HG03025 (cell line): ENCODE data around the gene FAM156B.
"Not testable (repeated sequence)": the region's sequence is repeated elsewhere in the genome, so short reads cannot be mapped to it uniquely, and the experiment has no call there.

Experiments used
- ATAC-seq: cut with Tn5 transposase; IDR thresholded peaks from one replicate; pipeline ENCODE4 v1.9.1; 2021; ENCODE audit warnings: mild to moderate bottlenecking, moderate library complexity; ENCODE audit not compliant: unreplicated experiment, low FRiP score

FAM156B gene

GRCh38 chrX:52914704-52915103 is 17.6 kb downstream of the FAM156B start:
- not testable (repeated sequence) for ATAC-seq

DNA sequence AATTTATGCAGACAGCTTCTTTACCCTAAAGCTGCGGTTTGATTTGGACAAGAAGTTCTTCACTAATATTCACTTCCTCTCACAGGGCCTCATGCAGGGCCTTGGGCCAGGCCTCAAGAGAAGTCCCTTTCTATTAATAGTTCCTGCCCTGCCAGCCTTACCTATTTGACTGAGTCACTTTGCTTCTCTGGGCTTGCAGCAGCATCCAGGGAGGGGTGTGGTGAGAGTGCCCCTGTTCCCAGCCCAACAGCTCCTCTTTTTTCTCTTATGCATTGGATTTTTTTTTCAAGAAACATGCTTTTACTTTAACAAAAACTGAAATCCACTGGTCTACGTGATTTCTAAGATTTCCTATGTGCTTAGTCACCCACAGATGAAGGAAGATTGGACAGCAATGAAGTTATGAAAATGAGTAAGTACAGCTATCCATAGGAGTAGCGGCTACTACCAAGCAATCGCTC is 26.7 kb downstream of the FAM156B start:
- no peak for ATAC-seq

GRCh38 chrX:52930214-52930613 is 33.1 kb downstream of the FAM156B start:
- ATAC-seq: not testable (repeated sequence)

DNA sequence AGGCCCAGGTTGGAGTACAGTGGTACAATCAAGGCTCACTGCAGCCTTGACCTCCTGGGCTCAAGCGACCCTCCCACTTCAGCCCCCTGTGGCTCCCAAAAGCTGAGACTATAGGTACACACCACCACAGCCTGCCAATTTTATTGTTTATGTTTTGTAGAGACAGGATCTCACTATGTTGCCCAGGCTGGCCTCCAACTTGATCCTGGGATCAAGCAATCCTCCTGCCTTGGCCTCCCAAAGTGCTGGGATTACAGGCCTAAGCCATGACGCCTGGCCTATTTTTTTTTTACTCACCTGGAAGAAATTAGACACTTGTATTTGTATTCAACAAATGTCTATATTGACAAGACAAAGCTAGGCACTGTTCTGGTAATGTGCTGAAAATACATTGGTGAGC is 36.1 kb downstream of the FAM156B start:
- ATAC-seq: no peak

DNA sequence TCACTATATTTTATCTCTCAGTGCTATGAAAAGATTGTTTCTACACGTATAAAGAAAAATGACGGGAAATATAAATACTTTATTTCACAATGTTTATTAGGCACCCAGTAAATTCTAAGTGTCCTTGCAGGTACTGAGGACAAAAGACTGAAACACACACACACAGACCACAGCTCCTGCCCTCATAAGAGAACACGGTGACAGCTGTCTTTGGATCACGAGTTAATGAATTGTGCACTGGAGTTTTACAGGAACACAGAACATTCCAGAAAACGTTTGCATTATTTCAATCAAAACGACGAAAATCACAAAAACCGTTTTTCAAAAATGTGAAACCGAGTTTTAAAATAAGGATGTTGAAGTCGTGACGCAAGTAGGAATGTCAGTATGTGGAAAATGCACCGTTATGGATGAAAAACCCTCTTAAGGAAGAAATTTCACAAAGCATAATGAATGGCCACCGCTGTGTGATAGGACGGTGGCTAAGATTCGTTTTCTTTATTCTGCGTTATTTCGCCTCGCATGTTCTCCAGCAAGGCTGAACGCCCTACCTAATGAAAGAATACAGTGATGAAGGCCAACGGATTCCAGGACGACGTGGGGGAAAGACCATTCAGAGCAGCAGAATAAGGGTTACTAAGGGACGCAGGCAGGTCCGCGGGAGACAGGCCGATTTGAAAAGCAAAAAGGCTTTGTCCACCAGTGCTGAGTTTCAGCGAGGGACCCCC is 37.0 kb downstream of the FAM156B start:
- ATAC-seq: no peak

DNA sequence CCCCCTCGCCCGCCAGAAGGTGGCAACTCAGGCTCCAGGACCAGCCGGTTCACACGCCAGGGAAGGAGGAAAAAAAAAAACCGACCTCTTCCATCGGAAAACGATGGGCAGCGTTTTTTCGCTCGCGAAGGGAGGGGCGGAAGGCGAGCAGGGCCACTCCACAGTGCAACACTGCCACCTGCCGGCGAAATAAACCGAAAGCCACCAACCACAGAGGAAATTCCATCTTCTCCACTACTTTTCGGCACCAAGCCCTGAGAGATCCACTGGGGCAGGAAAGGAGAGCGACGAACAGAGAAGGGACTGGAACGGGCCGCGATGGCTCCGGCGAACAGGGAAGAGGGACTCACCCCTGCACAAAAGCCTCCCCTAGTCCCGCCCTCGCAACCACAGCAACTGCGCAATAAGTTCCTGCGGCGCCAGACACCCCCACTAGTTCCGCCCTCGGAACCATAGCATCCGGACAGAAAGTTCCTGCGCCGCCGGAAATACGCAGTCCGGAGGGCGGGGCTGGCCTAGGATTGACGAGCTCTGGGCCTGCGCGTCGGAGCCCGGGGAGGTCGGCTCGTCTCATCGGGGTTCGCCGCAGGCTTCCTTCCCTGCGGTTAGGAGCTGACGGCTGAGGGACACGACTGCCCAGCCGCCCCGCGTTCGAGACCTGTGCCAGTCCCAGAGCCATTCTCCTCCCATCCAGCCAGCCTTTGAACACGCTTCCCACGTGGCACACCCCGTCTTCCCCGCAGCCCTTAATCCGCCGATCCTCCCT is 37.8 kb downstream of the FAM156B start:
- peak; percentile 96 for ATAC-seq

- not testable (repeated sequence) for ATAC-seq
These were observed 38.3 kb downstream of the FAM156B start for GRCh38 chrX:52935470-52935784.

DNA sequence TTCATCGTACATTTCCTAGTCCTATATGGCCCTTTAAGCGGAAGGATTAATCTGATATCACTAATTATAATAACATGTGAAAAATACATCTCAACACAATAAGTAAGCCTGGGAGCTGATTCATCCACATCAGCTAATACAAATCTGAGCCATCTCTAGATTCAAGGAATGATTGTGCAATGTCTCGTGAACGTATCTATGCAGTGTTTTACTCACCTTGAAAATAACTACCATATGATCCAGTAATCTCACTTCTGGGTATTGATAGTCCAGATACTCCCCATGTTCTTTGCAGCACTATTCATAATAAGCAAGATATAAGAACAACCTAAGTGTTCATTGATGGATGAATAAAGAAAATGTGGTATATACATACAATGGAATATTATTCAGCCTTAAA is 43.6 kb downstream of the FAM156B start:
- ATAC-seq: not testable (repeated sequence)

DNA sequence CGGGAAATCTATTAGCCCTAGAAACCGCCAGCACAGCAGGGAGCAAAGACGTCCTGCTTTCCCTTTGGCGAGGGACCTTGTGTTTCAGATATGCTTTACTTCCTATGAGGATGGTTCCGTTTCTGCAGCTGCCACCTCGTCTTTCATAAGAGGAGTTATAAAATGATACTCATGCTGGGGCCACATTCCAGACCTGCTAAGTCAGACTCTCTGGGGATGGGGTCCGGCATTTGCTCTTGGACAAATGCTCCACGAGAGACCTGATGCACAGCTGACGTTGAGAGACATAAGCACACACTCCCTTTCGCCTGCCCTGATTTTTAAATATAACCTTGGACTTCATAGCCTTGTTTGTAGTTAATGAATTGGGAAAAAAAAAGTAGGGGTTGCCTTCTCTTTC is 44.6 kb downstream of the FAM156B start:
- ATAC-seq: not testable (repeated sequence)

DNA sequence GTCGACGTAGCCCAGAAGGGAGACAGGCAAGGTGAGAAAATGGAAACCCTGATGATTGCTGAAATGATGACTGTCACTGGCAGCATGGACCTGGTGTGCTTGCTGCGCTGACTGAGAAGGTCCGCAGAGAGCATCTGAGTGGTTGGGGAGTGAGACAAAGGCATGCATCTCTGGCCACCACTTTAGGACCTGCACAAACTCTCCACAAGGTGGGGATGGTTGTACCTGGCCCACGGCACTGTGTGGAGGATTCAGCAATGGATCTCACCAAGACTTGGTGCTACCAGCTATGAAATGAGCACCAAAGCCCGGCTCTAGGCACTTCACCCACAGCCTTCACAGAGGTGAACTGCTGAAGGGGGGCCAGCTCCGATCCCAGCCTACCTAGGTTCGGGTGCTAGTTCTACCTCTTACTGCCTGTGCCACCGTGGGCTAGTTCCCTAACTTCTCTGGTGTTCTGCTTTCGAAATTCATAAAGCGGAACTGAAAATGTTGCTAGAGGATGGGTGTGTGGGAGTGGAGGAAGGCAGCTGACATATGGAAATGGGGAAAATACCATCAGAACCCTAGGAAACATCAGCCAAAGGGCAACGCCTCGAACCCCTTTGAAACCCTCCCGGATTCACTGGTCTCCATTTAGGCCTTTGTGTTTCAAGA is 48.8 kb downstream of the FAM156B start:
- not testable (repeated sequence) for ATAC-seq

GRCh38 chrX:52947501-52947900 is 50.4 kb downstream of the FAM156B start:
- not testable (repeated sequence) for ATAC-seq

GRCh38 chrX:52948265-52948664 is 51.1 kb downstream of the FAM156B start:
- not testable (repeated sequence) for ATAC-seq

- ATAC-seq: not testable (repeated sequence)
These were observed 52.2 kb downstream of the FAM156B start for GRCh38 chrX:52949325-52949724.

DNA sequence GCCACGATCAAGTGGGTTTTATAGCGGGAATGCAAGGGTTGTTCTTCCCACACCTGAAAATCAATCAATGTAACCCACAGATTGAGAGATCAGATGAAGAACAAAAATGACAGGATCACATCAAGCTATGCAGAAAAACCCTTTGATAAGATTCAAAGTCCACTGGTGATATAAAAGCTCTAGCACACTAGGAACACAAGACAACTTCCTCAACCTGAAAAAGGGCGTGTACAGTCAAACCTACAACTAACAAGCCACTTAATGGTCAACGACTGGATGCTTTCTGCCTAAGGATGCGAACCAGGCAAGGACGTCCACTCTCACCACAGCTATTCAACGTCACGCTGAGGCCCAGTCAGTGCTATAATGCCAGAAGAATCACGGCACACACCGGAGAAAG is 52.8 kb downstream of the FAM156B start:
- ATAC-seq: not testable (repeated sequence)
